Left ventricle myocardium superior (tissue), 1 donor: ENCODE measurements around the gene KCNH5. TPM values are rescaled to one million over a fixed set of nuclear protein-coding genes. Genes with fewer than 3 reads are reported as not detected.
"Not testable (repeated sequence)": the region's sequence is repeated elsewhere in the genome, so short reads cannot be mapped to it uniquely, and the experiment has no call there.

Experiments used
- ATAC-seq: fragments of 200-7000 bp; cut with Tn5 transposase; one replicate; pipeline ENCODE4 v1.9.1; 2020; ENCODE audit warnings: mild to moderate bottlenecking, moderate library complexity
- DNase-seq: peaks from one replicate; pipeline ENCODE4 v3.0.0-alpha.2; 2020
- intact Hi-C: fragments of 100-400 bp; cut with micrococcal nuclease; formaldehyde crosslinking; loops from one replicate; pipeline ENCODE4 v1.11.0; 2022
- total RNA-seq: library from RNA; stranded (reverse); fragmentation: NEBNext Ultra II Directional; extraction: Animal tissue kit (Norgen Biotek cat#: 25700); gene quantifications from one replicate; pipeline ENCODE4 v1.2.1, GENCODE V29; 2021
- donor health status: DM: no; HTN: yes; CAD: no; lungs with severe emphysema.

KCNH5 gene
- total RNA-seq, 1 donor from 2014 or later, result 0.22 TPM

- ATAC-seq (no peak), DNase-seq (no peak)
- intact Hi-C loops, result no loop called here
Observed at GRCh38 chr14:62778310-62778709, 266.9 kb downstream of the KCNH5 start.

DNA sequence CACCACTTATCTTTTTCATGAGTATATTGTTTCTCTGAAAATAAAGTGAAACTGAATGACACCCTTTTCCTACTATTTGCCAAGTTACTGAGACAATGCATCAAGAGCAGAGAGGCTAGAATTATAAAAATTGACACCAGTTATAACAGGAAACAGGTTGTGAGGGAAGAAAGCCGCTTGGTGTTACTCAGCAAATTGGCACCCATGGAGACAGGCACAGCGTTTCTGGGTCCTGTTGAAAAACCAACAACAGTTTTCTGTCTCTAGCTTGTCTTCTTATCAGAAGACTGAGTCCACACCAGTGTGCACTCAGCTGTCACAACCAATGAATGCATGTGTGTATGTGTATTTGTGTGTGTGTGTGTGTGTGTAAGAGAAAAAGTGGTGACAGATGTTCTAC is 267.7 kb downstream of the KCNH5 start:
- intact Hi-C loops, result no loop called here
- ATAC-seq (no peak), DNase-seq (no peak)

GRCh38 chr14:62776300-62776699 is 269.0 kb downstream of the KCNH5 start:
- intact Hi-C loops, result no loop called here
- no peak for DNase-seq
- no peak for ATAC-seq

GRCh38 chr14:62768753-62769152 is 276.5 kb downstream of the KCNH5 start:
- ATAC-seq, result no peak
- intact Hi-C loops, result no loop called here
- DNase-seq, result no peak

GRCh38 chr14:62763951-62764350 is 281.3 kb downstream of the KCNH5 start:
- DNase-seq, result no peak
- ATAC-seq, result no peak
- intact Hi-C loops, result no loop called here

- intact Hi-C loops, result no loop called here
- no peak for DNase-seq
- no peak for ATAC-seq
Observed at GRCh38 chr14:62759796-62760195, 285.5 kb downstream of the KCNH5 start.

- intact Hi-C loops, ATAC-seq, DNase-seq: not testable (repeated sequence)
Observed at GRCh38 chr14:62746881-62747280, 298.4 kb downstream of the KCNH5 start.

GRCh38 chr14:62745496-62745895 is 299.8 kb downstream of the KCNH5 start:
- intact Hi-C loops, result no loop called here
- no peak for ATAC-seq

DNA sequence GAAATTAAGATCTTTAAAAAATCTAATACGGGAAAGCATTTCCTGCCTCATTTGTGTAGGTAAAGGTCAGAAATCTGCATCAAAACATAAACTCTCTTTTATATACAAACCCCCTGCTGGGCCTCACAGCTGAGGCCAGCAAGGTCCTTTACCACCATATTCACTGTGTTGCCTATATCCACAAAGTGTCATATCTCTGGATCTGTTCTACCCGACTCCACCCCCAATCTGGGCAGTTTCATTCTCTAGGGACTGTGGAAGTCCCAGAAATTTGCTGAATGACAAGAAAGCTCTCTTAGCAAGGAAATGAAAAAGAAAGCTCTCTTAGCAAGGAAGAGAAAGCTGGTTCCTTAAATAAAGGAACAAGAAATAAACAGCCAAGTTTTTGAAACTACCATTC is 301.7 kb downstream of the KCNH5 start:
- DNase-seq, result no peak
- intact Hi-C loops, result no loop called here
- no peak for ATAC-seq

More at GRCh38 chr14:62745496-62745895, 299.8 kb downstream of the KCNH5 start:
- DNase-seq, result no peak

DNA sequence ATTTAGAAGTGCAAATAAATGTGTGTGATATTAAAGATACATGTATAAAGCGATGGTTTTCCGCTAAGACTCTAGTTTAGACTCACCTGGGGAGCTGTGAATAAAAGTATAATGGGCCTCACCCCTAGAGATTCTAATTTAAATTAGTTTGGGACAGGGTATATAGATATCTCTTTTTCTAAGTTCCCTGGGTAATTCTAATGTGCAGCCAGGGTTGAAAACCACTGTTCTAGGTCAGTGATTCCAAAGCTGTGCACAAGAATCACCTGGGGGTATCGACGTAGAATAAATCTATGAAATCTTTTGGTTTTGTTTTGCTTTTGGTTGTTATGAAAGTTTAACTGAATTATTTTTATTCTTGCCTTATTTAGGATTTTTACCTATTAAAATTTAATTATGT is 302.1 kb downstream of the KCNH5 start:
- intact Hi-C loops, result no loop called here
- no peak for DNase-seq
- no peak for ATAC-seq

- no peak for ATAC-seq
- intact Hi-C loops, result no loop called here
Observed at GRCh38 chr14:62739647-62740046, 305.6 kb downstream of the KCNH5 start.

GRCh38 chr14:62736048-62737043 is 308.9 kb downstream of the KCNH5 start:
- no peak for DNase-seq
- intact Hi-C loops, result no loop called here
- no peak for ATAC-seq

More at GRCh38 chr14:62739647-62740046, 305.6 kb downstream of the KCNH5 start:
- DNase-seq, result no peak

DNA sequence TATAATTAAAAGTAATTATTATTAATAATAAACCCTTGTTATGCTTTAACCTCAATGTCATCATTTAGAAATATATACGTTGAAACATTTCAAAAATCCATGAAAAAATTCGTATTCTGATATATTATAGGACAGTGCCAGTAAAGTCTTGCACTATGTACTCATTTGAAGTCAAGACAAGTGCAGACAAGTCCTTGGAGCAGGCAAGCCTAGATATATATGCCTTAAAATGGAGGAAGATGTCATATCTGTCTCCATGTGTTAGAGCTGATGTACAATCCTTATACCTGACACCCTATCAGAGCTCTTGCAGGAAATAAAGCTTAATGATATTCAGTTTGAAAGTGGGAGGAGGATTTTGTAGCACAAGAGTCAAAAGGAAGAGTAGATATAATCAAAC is 310.4 kb downstream of the KCNH5 start:
- ATAC-seq (no peak), DNase-seq (no peak)
- intact Hi-C loops, result no loop called here

- no peak for ATAC-seq
- intact Hi-C loops, result no loop called here
- DNase-seq, result no peak
Observed at GRCh38 chr14:62722406-62722805, 322.9 kb downstream of the KCNH5 start.

- DNase-seq, result no peak
- intact Hi-C loops, result no loop called here
- no peak for ATAC-seq
Observed at GRCh38 chr14:62718629-62719028, 326.6 kb downstream of the KCNH5 start.

DNA sequence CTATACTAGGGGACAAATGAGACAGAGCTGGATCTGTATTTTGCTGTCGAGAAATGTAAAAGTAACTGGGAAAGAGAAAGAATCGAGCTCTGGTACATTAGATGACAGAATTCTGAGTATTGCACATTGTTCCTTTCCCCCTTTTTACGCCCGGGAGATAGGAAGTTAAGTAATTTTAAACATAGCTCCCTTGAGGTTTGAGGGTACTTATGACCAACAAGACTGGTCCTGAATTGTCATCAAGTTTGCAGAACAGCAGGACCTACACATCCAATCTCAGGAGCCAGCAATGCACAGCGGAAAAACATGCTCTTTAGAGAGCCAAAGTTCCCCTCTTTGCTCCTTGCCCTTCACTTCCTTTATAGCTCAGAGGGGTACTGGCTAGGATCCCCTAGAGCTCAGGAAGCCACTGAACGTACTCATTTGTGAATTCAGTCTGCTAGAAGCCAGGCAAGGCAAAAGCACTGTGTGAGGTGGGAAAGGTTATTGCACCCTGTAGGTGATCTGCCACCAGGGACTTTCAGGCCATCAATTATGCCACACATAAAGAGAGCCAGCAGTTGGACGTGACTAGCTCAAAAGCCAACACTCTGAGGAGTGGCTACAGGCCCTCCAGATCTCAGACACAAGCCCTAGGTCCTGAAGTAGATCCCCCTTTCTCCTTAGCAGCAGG is 333.8 kb downstream of the KCNH5 start:
- ATAC-seq, result no peak
- no peak for DNase-seq
- intact Hi-C loops, result no loop called here

DNA sequence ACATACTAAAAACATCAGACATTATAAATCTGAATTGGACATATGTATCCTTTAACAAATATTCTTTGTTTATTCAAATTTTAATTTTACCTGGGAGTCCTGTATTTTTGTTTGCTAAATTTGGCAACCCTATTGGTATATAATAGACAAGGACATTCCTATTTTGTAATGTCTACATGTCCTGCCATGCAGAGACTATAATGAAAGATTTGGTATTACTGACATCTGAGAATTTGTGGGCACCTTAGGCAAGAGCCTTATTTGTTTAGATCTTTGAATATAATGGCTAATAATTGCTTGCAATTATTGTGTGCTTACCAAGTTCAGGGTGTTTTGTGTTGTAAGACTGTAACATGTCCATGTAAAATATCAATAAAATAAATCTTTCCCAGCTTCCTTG is 334.4 kb downstream of the KCNH5 start:
- intact Hi-C loops, result no loop called here
- DNase-seq (no peak), ATAC-seq (no peak)

GRCh38 chr14:62709773-62710172 is 335.5 kb downstream of the KCNH5 start:
- no peak for DNase-seq
- no peak for ATAC-seq
- intact Hi-C loops, result no loop called here

- intact Hi-C loops, result no loop called here
- no peak for ATAC-seq
- DNase-seq, result no peak
Observed at GRCh38 chr14:62706217-62706616, 339.0 kb downstream of the KCNH5 start.

DNA sequence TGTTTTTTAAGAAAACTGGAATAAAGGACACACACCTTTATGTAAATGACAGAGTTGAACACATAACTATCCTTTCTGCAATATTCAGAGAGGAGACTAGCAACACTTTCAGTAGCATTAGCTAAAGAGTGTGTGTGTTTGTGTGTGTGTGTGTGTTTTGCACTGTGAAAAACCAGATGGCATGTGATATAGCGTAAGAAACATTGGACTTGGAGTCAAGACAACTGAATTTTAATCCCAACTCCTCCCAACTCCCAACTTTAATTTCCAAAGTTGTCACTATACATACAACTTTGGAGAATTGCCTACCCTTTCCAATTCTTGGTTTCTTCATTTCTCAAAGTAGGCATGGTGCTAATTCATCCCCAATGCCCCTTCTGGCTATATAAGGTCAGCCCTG is 347.8 kb downstream of the KCNH5 start:
- intact Hi-C loops, result no loop called here
- ATAC-seq (no peak), DNase-seq (no peak)
